Measurements from ENCODE around the gene IQCM. TPM values are rescaled to one million over a fixed set of nuclear protein-coding genes. Genes with fewer than 3 reads are reported as not detected.

Gene IQCM
- total RNA-seq, 1 experiment from 2014 or later: not detected

DNA sequence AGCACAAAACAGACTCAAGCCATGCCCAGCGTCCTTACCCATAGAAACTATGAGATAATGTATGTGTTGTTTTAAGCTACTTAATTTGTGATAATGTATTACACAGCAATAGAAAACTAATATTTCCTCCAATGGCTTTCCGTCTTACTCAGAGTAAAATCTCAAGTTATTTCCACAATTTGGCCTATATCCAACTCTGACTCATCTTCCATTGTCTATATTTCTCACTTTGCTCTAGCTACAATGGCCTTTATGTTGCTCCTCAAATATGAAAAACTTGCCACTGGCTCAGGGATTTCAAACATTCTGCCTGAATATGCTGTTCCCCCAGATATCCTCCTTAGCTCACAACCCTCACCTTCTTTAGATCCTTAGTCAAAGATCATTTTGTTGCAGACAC lies 31.6 kb downstream of the IQCM start:
- CTCF ChIA-PET: no interaction called here
- no TSS peak for BruUV-seq (replicated peaks)
- no peaks in the 10 kb centered on the region for H4K20me1 ChIP-seq (ENCODE audit: low read length)
- H3K27ac ChIP-seq (ENCODE audit: low read length): no peak overlapping the region
- no peaks in the 10 kb centered on the region for H3K9me2 ChIP-seq (replicated peaks; ENCODE audit: low read length)
- H3K9me3 ChIP-seq (ENCODE audit: low read length): no peaks in the 10 kb centered on the region
- H3K36me3 ChIP-seq (ENCODE audit: low read depth, low read length): no peaks in the 10 kb centered on the region
- no peak overlapping the region for H3K4me3 ChIP-seq (ENCODE audit: low read length)
- H3F3A ChIP-seq (ENCODE audit: low read length, unreplicated experiment): no peaks in the 10 kb centered on the region
- intact Hi-C loops (cut with micrococcal nuclease): no loop called here
- H3K4me1 ChIP-seq (ENCODE audit: insufficient read depth, low read length): peaks cover 16% of the 10 kb centered on the region
- ATAC-seq: no peak
- no peak overlapping the region for H3K4me2 ChIP-seq (ENCODE audit: low read length)
- no peak overlapping the region for H3K9ac ChIP-seq (ENCODE audit: low read length)
- no peaks in the 10 kb centered on the region for H3K79me2 ChIP-seq (ENCODE audit: low read length)
- POLR2A ChIA-PET (ENCODE audit: unreplicated experiment): no interaction called here
- H2AFZ ChIP-seq (ENCODE audit: low read length): no peak overlapping the region
- no peaks in the 10 kb centered on the region for H3K27me3 ChIP-seq (ENCODE audit: low read length)
- peak; percentile 45 for DNase-seq
- TF ChIP-seq EZH2 (IDR thresholded peaks at IDR 0.05; ENCODE audit: low read length, unreplicated experiment) (no peak), EZH2phosphoT487 (IDR thresholded peaks at IDR 0.05; ENCODE audit: borderline replicate concordance, low read length) (no peak)
- TF ChIP-seq, protein P1, sequence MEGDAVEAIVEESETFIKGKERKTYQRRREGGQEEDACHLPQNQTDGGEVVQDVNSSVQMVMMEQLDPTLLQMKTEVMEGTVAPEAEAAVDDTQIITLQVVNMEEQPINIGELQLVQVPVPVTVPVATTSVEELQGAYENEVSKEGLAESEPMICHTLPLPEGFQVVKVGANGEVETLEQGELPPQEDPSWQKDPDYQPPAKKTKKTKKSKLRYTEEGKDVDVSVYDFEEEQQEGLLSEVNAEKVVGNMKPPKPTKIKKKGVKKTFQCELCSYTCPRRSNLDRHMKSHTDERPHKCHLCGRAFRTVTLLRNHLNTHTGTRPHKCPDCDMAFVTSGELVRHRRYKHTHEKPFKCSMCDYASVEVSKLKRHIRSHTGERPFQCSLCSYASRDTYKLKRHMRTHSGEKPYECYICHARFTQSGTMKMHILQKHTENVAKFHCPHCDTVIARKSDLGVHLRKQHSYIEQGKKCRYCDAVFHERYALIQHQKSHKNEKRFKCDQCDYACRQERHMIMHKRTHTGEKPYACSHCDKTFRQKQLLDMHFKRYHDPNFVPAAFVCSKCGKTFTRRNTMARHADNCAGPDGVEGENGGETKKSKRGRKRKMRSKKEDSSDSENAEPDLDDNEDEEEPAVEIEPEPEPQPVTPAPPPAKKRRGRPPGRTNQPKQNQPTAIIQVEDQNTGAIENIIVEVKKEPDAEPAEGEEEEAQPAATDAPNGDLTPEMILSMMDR (conservative IDR thresholded peaks at IDR 0.05; ENCODE audit: low read depth, low read length): no peak

DNA sequence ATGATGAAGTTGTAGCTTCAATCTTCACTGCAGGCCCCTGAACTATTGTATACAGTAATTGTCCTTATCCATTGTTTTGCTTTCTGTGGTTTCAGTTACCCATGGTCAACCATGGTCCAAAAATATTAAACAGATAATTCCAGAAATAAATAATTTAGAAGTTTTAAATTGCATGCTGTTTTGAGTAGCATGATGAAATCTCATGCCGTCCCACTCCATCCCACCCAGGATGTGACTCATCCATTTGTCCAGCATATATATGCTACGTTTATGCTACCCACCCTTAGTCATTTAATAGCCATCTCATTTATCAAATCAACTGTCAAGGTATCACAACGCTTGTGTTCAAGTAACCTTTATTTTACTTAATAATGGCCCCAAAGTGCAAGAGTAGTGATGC lies 34.5 kb downstream of the IQCM start:
- Histone ChIP-seq H3K9me2 (replicated peaks; ENCODE audit: low read length) (no peaks in the 10 kb centered on the region), H2AFZ (ENCODE audit: low read length) (no peak overlapping the region), H3K4me1 (ENCODE audit: insufficient read depth, low read length) (peaks cover 16% of the 10 kb centered on the region), H3F3A (ENCODE audit: low read length, unreplicated experiment) (no peaks in the 10 kb centered on the region), H3K36me3 (ENCODE audit: low read depth, low read length) (no peaks in the 10 kb centered on the region), H3K27ac (ENCODE audit: low read length) (peak overlapping the region; percentile 56), H3K9ac (ENCODE audit: low read length) (no peak overlapping the region), H3K27me3 (ENCODE audit: low read length) (no peaks in the 10 kb centered on the region), H3K4me3 (ENCODE audit: low read length) (no peak overlapping the region), H4K20me1 (ENCODE audit: low read length) (no peaks in the 10 kb centered on the region), H3K79me2 (ENCODE audit: low read length) (no peaks in the 10 kb centered on the region), H3K9me3 (ENCODE audit: low read length) (no peaks in the 10 kb centered on the region), H3K4me2 (ENCODE audit: low read length) (peak overlapping the region; percentile 23)
- ATAC-seq: peak; percentile 67
- intact Hi-C loops (cut with micrococcal nuclease): no loop called here
- DNase-seq: peak; percentile 72
- POLR2A ChIA-PET (ENCODE audit: unreplicated experiment): no interaction called here
- no peak for TF ChIP-seq EZH2 (IDR thresholded peaks at IDR 0.05; ENCODE audit: low read length, unreplicated experiment)
- no peak for TF ChIP-seq EZH2phosphoT487 (IDR thresholded peaks at IDR 0.05; ENCODE audit: borderline replicate concordance, low read length)
- TF ChIP-seq, protein P1 (conservative IDR thresholded peaks at IDR 0.05; ENCODE audit: low read depth, low read length): no peak
- CTCF ChIA-PET: no interaction called here
- BruUV-seq (replicated peaks): no TSS peak

DNA sequence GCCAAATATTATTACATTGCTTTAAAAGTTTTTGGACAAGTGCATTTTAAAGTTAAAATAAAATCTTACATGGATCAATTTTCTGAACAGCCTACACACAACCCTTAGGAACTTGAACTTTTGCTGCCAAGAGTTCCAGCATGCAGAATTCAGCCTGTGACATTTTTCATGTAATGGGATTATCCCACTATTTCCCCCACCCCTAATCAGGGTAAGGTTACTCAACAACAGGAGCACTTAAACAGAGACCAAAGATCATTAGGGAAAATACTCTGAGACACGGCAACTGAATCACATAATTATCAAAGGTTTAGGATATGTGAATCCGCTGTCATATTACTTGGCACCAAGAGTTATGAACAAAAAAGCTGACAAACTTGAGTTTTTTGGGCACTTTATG lies 47.2 kb downstream of the IQCM start:
- Histone ChIP-seq H3K36me3 (ENCODE audit: low read depth, low read length) (no peaks in the 10 kb centered on the region), H3K4me2 (ENCODE audit: low read length) (no peak overlapping the region), H3K27me3 (ENCODE audit: low read length) (no peaks in the 10 kb centered on the region), H3K79me2 (ENCODE audit: low read length) (no peaks in the 10 kb centered on the region), H3K9me3 (ENCODE audit: low read length) (no peaks in the 10 kb centered on the region), H3K4me1 (ENCODE audit: insufficient read depth, low read length) (peaks cover 9% of the 10 kb centered on the region), H3K27ac (ENCODE audit: low read length) (no peak overlapping the region), H3K9me2 (replicated peaks; ENCODE audit: low read length) (no peaks in the 10 kb centered on the region), H4K20me1 (ENCODE audit: low read length) (no peaks in the 10 kb centered on the region), H3K9ac (ENCODE audit: low read length) (no peak overlapping the region), H3K4me3 (ENCODE audit: low read length) (no peak overlapping the region), H3F3A (ENCODE audit: low read length, unreplicated experiment) (no peaks in the 10 kb centered on the region), H2AFZ (ENCODE audit: low read length) (no peak overlapping the region)
- intact Hi-C loops (cut with micrococcal nuclease): no loop called here
- ChIA-PET POLR2A (ENCODE audit: unreplicated experiment) (no interaction called here), CTCF (no interaction called here)
- no peak for TF ChIP-seq EZH2 (IDR thresholded peaks at IDR 0.05; ENCODE audit: low read length, unreplicated experiment)
- TF ChIP-seq EZH2phosphoT487 (IDR thresholded peaks at IDR 0.05; ENCODE audit: borderline replicate concordance, low read length): no peak
- TF ChIP-seq, protein P1 (conservative IDR thresholded peaks at IDR 0.05; ENCODE audit: low read depth, low read length): no peak
- DNase-seq: no peak
- no TSS peak for BruUV-seq (replicated peaks)
- no peak for ATAC-seq

Measured in PC-3 (cell line).